B cell (primary cell): ENCODE measurements around the gene PNKP. TPM values are rescaled to one million over a fixed set of nuclear protein-coding genes. Genes with fewer than 3 reads are reported as not detected.

ENCODE experiments used
- ATAC-seq: fragments of 200-7000 bp; cut with Tn5 transposase; one replicate; pipeline ENCODE4 v1.10.0; 2021; ENCODE audit warnings: low read depth, mild to moderate bottlenecking, moderate number of reproducible peaks, moderate library complexity
- CTCF ChIA-PET: fragments of 350-600 bp; sonication (Branson Sonifier 250); formaldehyde crosslinking; loops from one replicate; lab custom pipeline; 2021; ENCODE audit warnings: antibody characterized with exemption, inconsistent platforms; lab: Charles Lee
- POLR2A ChIA-PET: fragments of 350-600 bp; sonication (Branson Sonifier 250); formaldehyde crosslinking; loops from one replicate; lab custom pipeline; 2021; ENCODE audit warnings: antibody characterized with exemption; lab: Charles Lee
- DNase-seq: peaks from one replicate; pipeline ENCODE4 v3.0.0; 2013
- H2AFZ ChIP-seq: 2 replicates; pipeline ENCODE4 v1.6.1; 2012; ENCODE audit warnings: mild to moderate bottlenecking, low read depth, low read length; ENCODE audit not compliant: insufficient read depth, poor library complexity, severe bottlenecking
- H3K27ac ChIP-seq, 2 donors: 1 replicate in 1 of 2; 2 replicates in 1 of 2; pipeline ENCODE4 v1.5.1; 2012 to 2013; ENCODE audit warnings: low read length in 2 of 2, mild to moderate bottlenecking in 2 of 2, moderate library complexity in 1 of 2
- H3K27me3 ChIP-seq, 4 experiments: fragments of 200-600 bp in 1 of 4; sonication (generic) in 1 of 4; replicated peaks in 1 of 4; 1 replicate in 2 of 4; 2 replicates in 2 of 4; pipeline versions ENCODE4 v1.6.1 to v1.7.0; 2013 to 2016; ENCODE audit warnings: low read length in 3 of 4, mild to moderate bottlenecking in 2 of 4, mixed read lengths in 1 of 4, moderate library complexity in 1 of 4; ENCODE audit not compliant: insufficient read depth in 4 of 4, control insufficient read depth in 3 of 4; ENCODE audit errors: control extremely low read depth in 1 of 4
- H3K36me3 ChIP-seq, 2 experiments: replicated peaks in 1 of 2; 1 replicate in 1 of 2; 2 replicates in 1 of 2; pipeline versions ENCODE4 v1.6.1 to v1.7.1; 2013; ENCODE audit warnings: low read length in 1 of 2; ENCODE audit not compliant: insufficient read depth in 2 of 2, control insufficient read depth in 1 of 2; ENCODE audit errors: control extremely low read depth in 1 of 2, extremely low read depth in 1 of 2
- H3K4me1 ChIP-seq, 2 donors: fragments of 200-600 bp in 1 of 2; sonication (generic) in 1 of 2; 1 replicate in 1 of 2; 2 replicates in 1 of 2; pipeline versions ENCODE4 v1.5.1 to v1.6.1; 2013 to 2017; ENCODE audit warnings: low read length in 2 of 2; ENCODE audit not compliant: control insufficient read depth in 2 of 2, insufficient read depth in 2 of 2
- H3K4me2 ChIP-seq: replicated peaks from 2 replicates; pipeline ENCODE3; 2012; ENCODE audit warnings: mild to moderate bottlenecking, low read depth, low read length; ENCODE audit not compliant: poor library complexity, severe bottlenecking
- H3K4me3 ChIP-seq, 5 experiments: fragments of 200-600 bp in 1 of 5; sonication (generic) in 1 of 5; 1 replicate in 3 of 5; 2 replicates in 2 of 5; pipeline versions ENCODE4 v1.5.1 to v1.7.0; 2011 to 2016; ENCODE audit warnings: low read length in 4 of 5, mild to moderate bottlenecking in 4 of 5, low read depth in 2 of 5, control low read depth in 1 of 5, moderate library complexity in 1 of 5; ENCODE audit not compliant: insufficient read depth in 1 of 5; ENCODE audit errors: control extremely low read depth in 1 of 5, extremely low read depth in 1 of 5
- H3K79me2 ChIP-seq: fragments of 200-600 bp; sonication (generic); one replicate; pipeline ENCODE4 v1.6.0; 2016; ENCODE audit warnings: low read length; ENCODE audit not compliant: control insufficient read depth, insufficient read depth
- H3K9ac ChIP-seq: fragments of 200-600 bp; sonication (generic); 2 replicates; pipeline ENCODE4 v1.6.1; 2017; ENCODE audit warnings: mild to moderate bottlenecking, low read length, moderate library complexity
- H3K9me3 ChIP-seq, 3 donors: one replicate each; pipeline versions ENCODE4 v1.6.1 to v1.7.1; 2013; ENCODE audit warnings: low read length in 2 of 3; ENCODE audit not compliant: control insufficient read depth in 2 of 3, insufficient read depth in 1 of 3; ENCODE audit errors: control extremely low read depth in 1 of 3
- H4K20me1 ChIP-seq: 2 replicates; pipeline ENCODE4 v1.6.0; 2012; ENCODE audit warnings: mild to moderate bottlenecking, low read length; ENCODE audit not compliant: insufficient read depth, control insufficient read depth, poor library complexity, severe bottlenecking
- H3K27ac Mint-ChIP-seq: one replicate; pipeline ENCODE4 v1.8.0; 2021; ENCODE audit warnings: mixed read lengths
- H3K27me3 Mint-ChIP-seq: one replicate; pipeline ENCODE4 v1.8.0; 2021; ENCODE audit warnings: mixed read lengths
- H3K4me1 Mint-ChIP-seq: one replicate; pipeline ENCODE4 v1.8.0; 2021; ENCODE audit warnings: mixed read lengths
- H3K4me3 Mint-ChIP-seq: one replicate; pipeline ENCODE4 v1.8.0; 2021; ENCODE audit warnings: mixed read lengths
- H3K9me3 Mint-ChIP-seq: one replicate; pipeline ENCODE4 v1.8.0; 2022; ENCODE audit warnings: mixed read lengths; ENCODE audit not compliant: insufficient read depth
- EZH2 ChIP-seq: IDR thresholded peaks from 2 replicates; pipeline ENCODE4 v1.6.1; 2012; ENCODE audit warnings: borderline replicate concordance, low read depth, mild to moderate bottlenecking, moderate library complexity, low read length; ENCODE audit not compliant: insufficient read depth, poor library complexity, severe bottlenecking
- WGBS: methylation state at CpG from one replicate; pipeline ENCODE4 v1.1.5; 2013; ENCODE audit warnings: missing lambda C conversion rate; ENCODE audit not compliant: insufficient coverage; 5-methylcytosine and 5-hydroxymethylcytosine counted together
- intact Hi-C: fragments of 100-400 bp; cut with micrococcal nuclease; formaldehyde crosslinking; loops from one replicate; pipeline ENCODE4 v1.10.0; 2022
- polyA plus RNA-seq: library from polyadenylated mRNA; depleted of rRNA; stranded (reverse); fragments of >200 nt; gene quantifications from 2 replicates; pipeline ENCODE4 v1.2.3, GENCODE V29; 2012
- total RNA-seq, 2 donors: library from RNA; stranded (reverse); fragments of 120-200 nt in 1 of 2; gene quantifications; 1 replicate in 1 of 2; 2 replicates in 1 of 2; pipeline versions ENCODE4 v1.2.3 to v1.2.4, GENCODE V29; 2013 to 2022
- TF ChIP-seq, protein P1 (sequence below): fragments of 200-600 bp; IDR thresholded peaks from one replicate; pipeline ENCODE4 v1.8.0; 2022; ENCODE audit warnings: antibody characterized with exemption, mild to moderate bottlenecking

PNKP gene
- total and polyA plus RNA-seq, 2 donors (not counting 1 experiment from before 2014, with no cell fraction given), result 173 to 274 TPM

GRCh38 chr19:49873834-49874233 lies 6.5 kb upstream of the PNKP start:
- ChIA-PET CTCF (no interaction called here), POLR2A (no interaction called here)
- Mint-ChIP-seq H3K27ac (no peak overlapping the region), H3K27me3 (no peaks in the 10 kb centered on the region), H3K4me1 (peaks cover 29% of the 10 kb centered on the region), H3K9me3 (no peaks in the 10 kb centered on the region), H3K4me3 (no peak overlapping the region)
- Histone ChIP-seq H3K4me1 (peaks cover 26 to 33% of the 10 kb centered on the region in 2 donors), H3K9ac (no peak overlapping the region), H3K27ac (no peak overlapping the region), H3K27me3 (no peaks in the 10 kb centered on the region), H2AFZ (no peak overlapping the region), H3K36me3 (peaks cover 0 to 5% of the 10 kb centered on the region in 2 experiments), H3K79me2 (peaks cover 32% of the 10 kb centered on the region), H3K4me3 (no peak overlapping the region), H3K9me3 (peaks cover 0 to 4% (median 0%) of the 10 kb centered on the region in 3 donors), H3K4me2 (no peak overlapping the region), H4K20me1 (peaks cover 9% of the 10 kb centered on the region)
- DNase-seq (no peak), ATAC-seq (no peak)
- no peak for TF ChIP-seq EZH2
- TF ChIP-seq, protein P1, sequence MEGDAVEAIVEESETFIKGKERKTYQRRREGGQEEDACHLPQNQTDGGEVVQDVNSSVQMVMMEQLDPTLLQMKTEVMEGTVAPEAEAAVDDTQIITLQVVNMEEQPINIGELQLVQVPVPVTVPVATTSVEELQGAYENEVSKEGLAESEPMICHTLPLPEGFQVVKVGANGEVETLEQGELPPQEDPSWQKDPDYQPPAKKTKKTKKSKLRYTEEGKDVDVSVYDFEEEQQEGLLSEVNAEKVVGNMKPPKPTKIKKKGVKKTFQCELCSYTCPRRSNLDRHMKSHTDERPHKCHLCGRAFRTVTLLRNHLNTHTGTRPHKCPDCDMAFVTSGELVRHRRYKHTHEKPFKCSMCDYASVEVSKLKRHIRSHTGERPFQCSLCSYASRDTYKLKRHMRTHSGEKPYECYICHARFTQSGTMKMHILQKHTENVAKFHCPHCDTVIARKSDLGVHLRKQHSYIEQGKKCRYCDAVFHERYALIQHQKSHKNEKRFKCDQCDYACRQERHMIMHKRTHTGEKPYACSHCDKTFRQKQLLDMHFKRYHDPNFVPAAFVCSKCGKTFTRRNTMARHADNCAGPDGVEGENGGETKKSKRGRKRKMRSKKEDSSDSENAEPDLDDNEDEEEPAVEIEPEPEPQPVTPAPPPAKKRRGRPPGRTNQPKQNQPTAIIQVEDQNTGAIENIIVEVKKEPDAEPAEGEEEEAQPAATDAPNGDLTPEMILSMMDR, result no peak
- WGBS, result 95% methylated on average over 10 of the region's 10 CpGs
- intact Hi-C loops, result no loop called here

GRCh38 chr19:49873129-49873521 lies 5.7 kb upstream of the PNKP start:
- no peak for TF ChIP-seq EZH2
- TF ChIP-seq, protein P1, result no peak
- POLR2A ChIA-PET, result no interaction called here
- H3K36me3 ChIP-seq, result peaks cover 0 to 3% of the 10 kb centered on the region in 2 experiments
- DNase-seq, result no peak
- WGBS, result 94% methylated on average over 24 of the region's 29 CpGs
- H3K4me1 ChIP-seq, result peaks cover 28 to 33% of the 10 kb centered on the region in 2 donors
- no peak overlapping the region for H3K27ac ChIP-seq
- no peak overlapping the region for H3K4me3 ChIP-seq
- H3K27ac Mint-ChIP-seq, result no peak overlapping the region
- H3K4me1 Mint-ChIP-seq, result peaks cover 27% of the 10 kb centered on the region
- peaks cover 0 to 11% (median 0%) of the 10 kb centered on the region in 3 donors for H3K9me3 ChIP-seq
- ATAC-seq, result no peak
- H3K9me3 Mint-ChIP-seq, result no peaks in the 10 kb centered on the region
- peaks cover 30% of the 10 kb centered on the region for H3K79me2 ChIP-seq
- peaks cover 2% of the 10 kb centered on the region for H4K20me1 ChIP-seq
- no peak overlapping the region for H3K9ac ChIP-seq
- intact Hi-C loops, result no loop called here
- no peak overlapping the region for H2AFZ ChIP-seq
- CTCF ChIA-PET, result no interaction called here
- H3K27me3 ChIP-seq, result no peaks in the 10 kb centered on the region
- no peaks in the 10 kb centered on the region for H3K27me3 Mint-ChIP-seq
- H3K4me2 ChIP-seq, result no peak overlapping the region
- H3K4me3 Mint-ChIP-seq, result no peak overlapping the region
